RKO (cell line): ENCODE data around the gene SEC14L5.

ENCODE experiments used
- DNase-seq: peaks from one replicate; pipeline ENCODE4 v3.0.0-alpha.2; 2016; ENCODE audit warnings: low spot score

SEC14L5 gene

GRCh38 chr16:4931381-4931780 lies 26.7 kb upstream of the SEC14L5 start:
- no peak for DNase-seq

GRCh38 chr16:4933433-4933832 lies 24.7 kb upstream of the SEC14L5 start:
- DNase-seq: no peak

GRCh38 chr16:4933871-4934395 lies 24.2 kb upstream of the SEC14L5 start:
- DNase-seq: no peak

GRCh38 chr16:4934591-4934990 lies 23.5 kb upstream of the SEC14L5 start:
- DNase-seq: no peak

GRCh38 chr16:4935241-4935855 lies 22.8 kb upstream of the SEC14L5 start:
- no peak for DNase-seq

GRCh38 chr16:4936181-4936990 lies 21.7 kb upstream of the SEC14L5 start:
- no peak for DNase-seq

- DNase-seq: no peak
These were observed 20.9 kb upstream of the SEC14L5 start, which contains the start of gene PPL for GRCh38 chr16:4936991-4937781. TSS of gene PPL (minus strand) at chr16:4937148. CDS start at chr16:4937045, 103 bp downstream.

- no peak for DNase-seq
These were observed 20.1 kb upstream of the SEC14L5 start for GRCh38 chr16:4937782-4938682.

- no peak for DNase-seq
These were observed 19.5 kb upstream of the SEC14L5 start for GRCh38 chr16:4938683-4939030.

GRCh38 chr16:4940719-4941118 lies 17.4 kb upstream of the SEC14L5 start:
- no peak for DNase-seq

- DNase-seq: no peak
These were observed 15.6 kb upstream of the SEC14L5 start for GRCh38 chr16:4942481-4942880.

- peak; percentile 86 for DNase-seq
These were observed 13.5 kb upstream of the SEC14L5 start for GRCh38 chr16:4944333-4945281.

- no peak for DNase-seq
These were observed 12.3 kb upstream of the SEC14L5 start for GRCh38 chr16:4945560-4946502.

- no peak for DNase-seq
These were observed 11.2 kb upstream of the SEC14L5 start for GRCh38 chr16:4946917-4947316.

GRCh38 chr16:4947722-4948503 lies 10.2 kb upstream of the SEC14L5 start:
- no peak for DNase-seq

GRCh38 chr16:4948903-4949766 lies 9.0 kb upstream of the SEC14L5 start:
- no peak for DNase-seq

GRCh38 chr16:4949986-4950385 lies 8.1 kb upstream of the SEC14L5 start:
- DNase-seq: no peak
